ENCODE data around the gene MAP1LC3B. TPM values are rescaled to one million over a fixed set of nuclear protein-coding genes. Genes with fewer than 3 reads are reported as not detected.

The MAP1LC3B gene
- polyA plus RNA-seq, 2 of the 4 experiments (the other 2 are of a cell fraction), result 52.3 to 94.1 TPM

DNA sequence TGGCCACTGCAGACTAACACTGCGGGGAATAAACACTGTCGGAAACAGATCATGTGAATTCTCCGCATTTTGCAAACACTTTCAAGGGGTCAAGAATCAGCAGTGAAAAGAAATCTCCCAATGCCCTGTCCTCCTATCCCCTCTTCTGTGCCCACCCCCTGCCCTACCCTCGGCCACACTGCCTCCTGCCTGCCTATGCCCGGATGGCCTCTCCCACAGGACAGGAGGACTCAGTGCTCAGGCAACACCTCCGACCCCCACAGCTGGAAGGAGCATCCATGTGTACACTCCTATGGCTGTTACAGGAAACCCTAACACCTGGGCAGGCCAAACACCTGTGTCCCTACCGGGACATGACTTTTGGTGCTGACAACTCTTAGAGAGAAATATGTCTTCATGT, 33.0 kb upstream of the MAP1LC3B start:
- no peak for DNase-seq (ENCODE audit: low read depth in 1 of 2, low spot score in 1 of 2)
- no peaks in the 10 kb centered on the region for H3K4me1 ChIP-seq
- FAIRE-seq, result no peak
- H3K9me3 ChIP-seq, result no peaks in the 10 kb centered on the region
- H3K4me3 ChIP-seq, result no peak overlapping the region
- H3K4me2 ChIP-seq, result no peak overlapping the region
- ChIA-PET POLR2A (no interaction called here), CTCF (interaction anchor here (1.4 kb wide), 1 partner anchor 277 kb away, joined by 3 read pairs; no protein-coding TSS in a partner anchor)
- 85% methylated on average over 7 of the region's 7 CpGs for WGBS (ENCODE audit: missing lambda C conversion rate)
- TF ChIP-seq JUN (IDR thresholded peaks at IDR 0.05) (no peak), EP300 (IDR thresholded peaks at IDR 0.05) (no peak), CHD4 (IDR thresholded peaks at IDR 0.05; ENCODE audit: borderline replicate concordance) (no peak), ZFP36 (IDR thresholded peaks at IDR 0.05; ENCODE audit: borderline replicate concordance, partially characterized antibody) (no peak), SREBF2 (IDR thresholded peaks at IDR 0.05) (no peak), POLR2AphosphoS2 (conservative IDR thresholded peaks at IDR 0.05; ENCODE audit: low read length) (no peak), CBX2 (IDR thresholded peaks at IDR 0.05; ENCODE audit: borderline replicate concordance, low read depth) (no peak), MAFK (IDR thresholded peaks at IDR 0.05; ENCODE audit: partially characterized antibody) (no peak), BHLHE40 (IDR thresholded peaks at IDR 0.05; ENCODE audit: low read depth, low read length) (no peak), RCOR1 (IDR thresholded peaks at IDR 0.05; ENCODE audit: low read depth, low read length) (no peak), JUNB (IDR thresholded peaks at IDR 0.05) (no peak), ESRRA (IDR thresholded peaks at IDR 0.05; ENCODE audit: borderline replicate concordance, low read length) (no peak), RNF2 (IDR thresholded peaks at IDR 0.05; ENCODE audit: borderline replicate concordance, low read depth) (no peak), HEYL (CRISPR knock-in tag; IDR thresholded peaks at IDR 0.05) (no peak), FOXS1 (CRISPR knock-in tag; IDR thresholded peaks at IDR 0.05) (no peak)
- TF ChIP-seq, protein P1, sequence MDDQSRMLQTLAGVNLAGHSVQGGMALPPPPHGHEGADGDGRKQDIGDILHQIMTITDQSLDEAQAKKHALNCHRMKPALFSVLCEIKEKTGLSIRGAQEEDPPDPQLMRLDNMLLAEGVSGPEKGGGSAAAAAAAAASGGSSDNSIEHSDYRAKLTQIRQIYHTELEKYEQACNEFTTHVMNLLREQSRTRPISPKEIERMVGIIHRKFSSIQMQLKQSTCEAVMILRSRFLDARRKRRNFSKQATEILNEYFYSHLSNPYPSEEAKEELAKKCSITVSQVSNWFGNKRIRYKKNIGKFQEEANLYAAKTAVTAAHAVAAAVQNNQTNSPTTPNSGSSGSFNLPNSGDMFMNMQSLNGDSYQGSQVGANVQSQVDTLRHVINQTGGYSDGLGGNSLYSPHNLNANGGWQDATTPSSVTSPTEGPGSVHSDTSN (IDR thresholded peaks at IDR 0.05), result no peak
- TF ChIP-seq, protein P2, sequence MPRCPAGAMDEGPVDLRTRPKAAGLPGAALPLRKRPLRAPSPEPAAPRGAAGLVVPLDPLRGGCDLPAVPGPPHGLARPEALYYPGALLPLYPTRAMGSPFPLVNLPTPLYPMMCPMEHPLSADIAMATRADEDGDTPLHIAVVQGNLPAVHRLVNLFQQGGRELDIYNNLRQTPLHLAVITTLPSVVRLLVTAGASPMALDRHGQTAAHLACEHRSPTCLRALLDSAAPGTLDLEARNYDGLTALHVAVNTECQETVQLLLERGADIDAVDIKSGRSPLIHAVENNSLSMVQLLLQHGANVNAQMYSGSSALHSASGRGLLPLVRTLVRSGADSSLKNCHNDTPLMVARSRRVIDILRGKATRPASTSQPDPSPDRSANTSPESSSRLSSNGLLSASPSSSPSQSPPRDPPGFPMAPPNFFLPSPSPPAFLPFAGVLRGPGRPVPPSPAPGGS (IDR thresholded peaks at IDR 0.05), result no peak
- TF ChIP-seq, protein P3, sequence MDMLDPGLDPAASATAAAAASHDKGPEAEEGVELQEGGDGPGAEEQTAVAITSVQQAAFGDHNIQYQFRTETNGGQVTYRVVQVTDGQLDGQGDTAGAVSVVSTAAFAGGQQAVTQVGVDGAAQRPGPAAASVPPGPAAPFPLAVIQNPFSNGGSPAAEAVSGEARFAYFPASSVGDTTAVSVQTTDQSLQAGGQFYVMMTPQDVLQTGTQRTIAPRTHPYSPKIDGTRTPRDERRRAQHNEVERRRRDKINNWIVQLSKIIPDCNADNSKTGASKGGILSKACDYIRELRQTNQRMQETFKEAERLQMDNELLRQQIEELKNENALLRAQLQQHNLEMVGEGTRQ (IDR thresholded peaks at IDR 0.05), result no peak
- TF ChIP-seq, protein P4, sequence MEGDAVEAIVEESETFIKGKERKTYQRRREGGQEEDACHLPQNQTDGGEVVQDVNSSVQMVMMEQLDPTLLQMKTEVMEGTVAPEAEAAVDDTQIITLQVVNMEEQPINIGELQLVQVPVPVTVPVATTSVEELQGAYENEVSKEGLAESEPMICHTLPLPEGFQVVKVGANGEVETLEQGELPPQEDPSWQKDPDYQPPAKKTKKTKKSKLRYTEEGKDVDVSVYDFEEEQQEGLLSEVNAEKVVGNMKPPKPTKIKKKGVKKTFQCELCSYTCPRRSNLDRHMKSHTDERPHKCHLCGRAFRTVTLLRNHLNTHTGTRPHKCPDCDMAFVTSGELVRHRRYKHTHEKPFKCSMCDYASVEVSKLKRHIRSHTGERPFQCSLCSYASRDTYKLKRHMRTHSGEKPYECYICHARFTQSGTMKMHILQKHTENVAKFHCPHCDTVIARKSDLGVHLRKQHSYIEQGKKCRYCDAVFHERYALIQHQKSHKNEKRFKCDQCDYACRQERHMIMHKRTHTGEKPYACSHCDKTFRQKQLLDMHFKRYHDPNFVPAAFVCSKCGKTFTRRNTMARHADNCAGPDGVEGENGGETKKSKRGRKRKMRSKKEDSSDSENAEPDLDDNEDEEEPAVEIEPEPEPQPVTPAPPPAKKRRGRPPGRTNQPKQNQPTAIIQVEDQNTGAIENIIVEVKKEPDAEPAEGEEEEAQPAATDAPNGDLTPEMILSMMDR (IDR thresholded peaks at IDR 0.05), result no peak
- TF ChIP-seq, protein P5, sequence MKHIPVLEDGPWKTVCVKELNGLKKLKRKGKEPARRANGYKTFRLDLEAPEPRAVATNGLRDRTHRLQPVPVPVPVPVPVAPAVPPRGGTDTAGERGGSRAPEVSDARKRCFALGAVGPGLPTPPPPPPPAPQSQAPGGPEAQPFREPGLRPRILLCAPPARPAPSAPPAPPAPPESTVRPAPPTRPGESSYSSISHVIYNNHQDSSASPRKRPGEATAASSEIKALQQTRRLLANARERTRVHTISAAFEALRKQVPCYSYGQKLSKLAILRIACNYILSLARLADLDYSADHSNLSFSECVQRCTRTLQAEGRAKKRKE (CRISPR knock-in tag; IDR thresholded peaks at IDR 0.05; ENCODE audit: low read depth), result no peak
- ATAC-seq, result 0 out of 6 replicates have a peak, but pooled peaks of 1 of the 2 experiments have one; percentile 33
- no peak overlapping the region for H3K27ac ChIP-seq

DNA sequence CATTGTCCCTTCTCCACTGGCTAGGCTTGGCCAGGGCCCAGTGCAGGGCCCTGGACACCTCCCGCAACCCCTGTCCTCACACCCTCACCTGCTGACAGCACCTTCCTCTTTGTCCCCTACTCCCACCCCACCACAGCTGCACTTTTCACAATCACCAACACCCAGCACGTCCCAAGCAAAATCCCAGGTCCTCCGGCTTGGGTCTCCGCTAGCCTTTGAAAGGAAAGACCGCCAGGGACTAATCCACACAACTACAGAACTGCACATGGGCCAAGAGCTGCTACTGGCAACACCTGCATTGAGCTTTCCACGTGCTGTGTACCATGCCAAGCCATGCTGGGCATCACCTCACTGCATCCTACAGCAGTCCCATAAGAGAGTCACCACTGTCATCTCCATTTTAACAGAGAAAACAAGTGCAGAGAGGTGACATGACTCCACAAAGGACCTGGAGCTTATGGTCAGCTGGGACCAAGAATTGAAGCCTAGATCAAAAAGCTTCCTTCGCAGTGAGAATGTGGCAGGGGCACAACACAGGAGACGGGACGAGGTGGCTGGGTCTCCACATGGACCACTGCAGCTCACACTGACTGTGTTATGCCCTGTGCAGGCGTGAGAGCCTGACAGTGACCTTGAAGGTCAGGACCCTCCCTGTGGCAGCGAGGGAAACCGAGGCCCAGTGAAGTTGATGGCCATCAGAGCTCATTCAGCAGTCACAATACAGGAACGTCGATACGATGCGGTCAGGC, 31.1 kb upstream of the MAP1LC3B start:
- DNase-seq (ENCODE audit: low read depth in 1 of 2, low spot score in 1 of 2), result no peak
- Histone ChIP-seq H3K4me3 (no peak overlapping the region), H3K4me1 (no peaks in the 10 kb centered on the region), H3K9me3 (no peaks in the 10 kb centered on the region), H3K4me2 (no peak overlapping the region), H3K27ac (no peak overlapping the region)
- no peak for FAIRE-seq
- POLR2A ChIA-PET, result no interaction called here
- CTCF ChIA-PET, result interaction anchor here (1.4 kb wide), 1 partner anchor 13 kb away, joined by 4 read pairs; no protein-coding TSS in a partner anchor
- 95% methylated on average over 16 of the region's 16 CpGs for WGBS (ENCODE audit: missing lambda C conversion rate)
- no peak for ATAC-seq
- TF ChIP-seq TP53 (CRISPR knock-in tag; IDR thresholded peaks at IDR 0.05) (no peak), CEBPB (IDR thresholded peaks at IDR 0.05) (no peak), EHMT2 (IDR thresholded peaks at IDR 0.05; ENCODE audit: low read depth) (no peak), RNF2 (IDR thresholded peaks at IDR 0.05; ENCODE audit: borderline replicate concordance, low read depth) (no peak)
- TF ChIP-seq, protein P6, sequence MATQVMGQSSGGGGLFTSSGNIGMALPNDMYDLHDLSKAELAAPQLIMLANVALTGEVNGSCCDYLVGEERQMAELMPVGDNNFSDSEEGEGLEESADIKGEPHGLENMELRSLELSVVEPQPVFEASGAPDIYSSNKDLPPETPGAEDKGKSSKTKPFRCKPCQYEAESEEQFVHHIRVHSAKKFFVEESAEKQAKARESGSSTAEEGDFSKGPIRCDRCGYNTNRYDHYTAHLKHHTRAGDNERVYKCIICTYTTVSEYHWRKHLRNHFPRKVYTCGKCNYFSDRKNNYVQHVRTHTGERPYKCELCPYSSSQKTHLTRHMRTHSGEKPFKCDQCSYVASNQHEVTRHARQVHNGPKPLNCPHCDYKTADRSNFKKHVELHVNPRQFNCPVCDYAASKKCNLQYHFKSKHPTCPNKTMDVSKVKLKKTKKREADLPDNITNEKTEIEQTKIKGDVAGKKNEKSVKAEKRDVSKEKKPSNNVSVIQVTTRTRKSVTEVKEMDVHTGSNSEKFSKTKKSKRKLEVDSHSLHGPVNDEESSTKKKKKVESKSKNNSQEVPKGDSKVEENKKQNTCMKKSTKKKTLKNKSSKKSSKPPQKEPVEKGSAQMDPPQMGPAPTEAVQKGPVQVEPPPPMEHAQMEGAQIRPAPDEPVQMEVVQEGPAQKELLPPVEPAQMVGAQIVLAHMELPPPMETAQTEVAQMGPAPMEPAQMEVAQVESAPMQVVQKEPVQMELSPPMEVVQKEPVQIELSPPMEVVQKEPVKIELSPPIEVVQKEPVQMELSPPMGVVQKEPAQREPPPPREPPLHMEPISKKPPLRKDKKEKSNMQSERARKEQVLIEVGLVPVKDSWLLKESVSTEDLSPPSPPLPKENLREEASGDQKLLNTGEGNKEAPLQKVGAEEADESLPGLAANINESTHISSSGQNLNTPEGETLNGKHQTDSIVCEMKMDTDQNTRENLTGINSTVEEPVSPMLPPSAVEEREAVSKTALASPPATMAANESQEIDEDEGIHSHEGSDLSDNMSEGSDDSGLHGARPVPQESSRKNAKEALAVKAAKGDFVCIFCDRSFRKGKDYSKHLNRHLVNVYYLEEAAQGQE (IDR thresholded peaks at IDR 0.05), result no peak
- TF ChIP-seq, protein P2 (IDR thresholded peaks at IDR 0.05), result no peak

Data from A549 (cell line).